NCI-H460 (cell line): ENCODE results near the gene AFF2. TPM values are rescaled to one million over a fixed set of nuclear protein-coding genes. Genes with fewer than 3 reads are reported as not detected.

ENCODE experiments used
- DNase-seq: peaks from one replicate; pipeline ENCODE4 v3.0.0-alpha.2; 2016; ENCODE audit warnings: low read depth; ENCODE audit errors: extremely low read depth
- total RNA-seq: library from RNA; depleted of rRNA; stranded (reverse); fragments of >200 nt; shearing (Covaris generic); gene quantifications from 2 replicates; pipeline ENCODE4 v1.2.3, GENCODE V29; 2014

AFF2 gene
- total RNA-seq, 1 experiment from 2014 or later = not detected

DNA sequence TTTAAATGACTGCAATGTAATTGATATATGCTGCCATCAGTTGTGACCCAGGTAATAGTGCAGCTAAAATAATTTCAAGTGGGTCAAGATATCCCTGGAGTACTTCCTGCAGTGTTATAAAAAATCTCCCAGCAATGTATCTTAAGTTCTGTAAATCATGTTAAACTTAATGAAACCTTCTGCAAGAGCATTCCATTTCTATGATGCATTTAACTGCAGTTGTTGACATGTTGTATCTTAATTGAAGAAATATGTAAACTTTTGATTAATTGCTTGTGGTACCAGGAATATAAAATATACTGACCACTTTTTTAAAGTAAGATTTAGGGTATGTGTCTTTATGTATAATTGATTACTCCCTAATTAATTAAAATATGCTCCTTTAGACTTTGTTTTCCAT lies 213.6 kb downstream of the AFF2 start:
- DNase-seq = no peak

DNA sequence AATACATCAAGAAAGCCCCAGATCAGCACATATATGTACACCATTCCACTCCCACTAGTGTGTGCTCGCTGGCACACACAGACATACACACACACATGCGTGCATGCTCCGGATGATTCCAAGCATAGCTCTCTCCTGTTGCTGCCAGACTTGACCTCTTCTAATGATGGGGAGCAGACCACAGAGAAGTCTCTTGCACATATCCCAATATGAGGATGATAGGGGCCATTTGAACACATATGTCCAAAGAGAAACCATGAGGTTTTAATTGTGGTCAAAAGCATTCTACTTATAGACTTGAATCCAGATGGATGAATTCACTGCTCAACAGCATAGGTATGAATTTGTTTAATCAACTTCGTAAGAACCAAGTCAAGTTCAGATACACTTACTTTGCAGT lies 214.9 kb downstream of the AFF2 start:
- no peak for DNase-seq

DNA sequence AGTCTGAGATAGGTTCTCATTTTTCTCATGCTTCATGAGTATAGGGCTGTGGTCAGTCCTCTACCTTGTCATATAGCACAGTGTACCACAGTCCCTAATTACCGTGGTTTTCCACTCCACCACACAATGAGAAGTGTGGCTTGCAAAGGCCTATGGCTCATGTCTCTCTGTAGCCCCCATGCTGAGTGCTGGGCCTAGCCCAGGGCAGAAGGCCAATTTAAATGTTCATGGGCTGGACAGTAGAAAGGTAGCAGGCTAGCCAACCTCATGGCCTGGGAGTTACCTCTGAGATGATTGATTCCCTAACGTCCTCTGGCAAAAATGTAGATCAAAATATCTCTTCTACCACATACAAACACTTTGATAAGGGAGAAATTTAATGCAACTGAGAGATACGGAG lies 222.5 kb downstream of the AFF2 start:
- DNase-seq = no peak

DNA sequence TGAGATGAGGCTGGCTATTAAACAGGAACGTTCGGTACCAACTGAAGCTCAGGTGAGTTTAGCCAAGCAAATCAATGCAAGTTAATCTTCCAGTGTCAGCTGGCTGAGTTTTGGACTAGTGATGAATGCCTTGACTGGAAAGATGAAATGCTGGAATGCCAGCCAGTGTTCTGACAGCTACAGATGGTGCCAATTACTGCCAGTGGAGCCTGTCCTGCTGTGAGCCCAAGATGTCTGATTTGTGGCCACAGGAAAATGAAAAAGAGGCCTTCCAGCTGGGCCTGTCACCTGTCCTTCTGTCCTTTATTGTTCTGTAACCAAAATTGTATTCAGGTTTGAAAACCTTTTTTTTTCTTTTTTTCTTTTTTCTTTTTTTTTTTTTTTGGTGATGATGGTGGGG lies 223.1 kb downstream of the AFF2 start:
- DNase-seq = no peak

DNA sequence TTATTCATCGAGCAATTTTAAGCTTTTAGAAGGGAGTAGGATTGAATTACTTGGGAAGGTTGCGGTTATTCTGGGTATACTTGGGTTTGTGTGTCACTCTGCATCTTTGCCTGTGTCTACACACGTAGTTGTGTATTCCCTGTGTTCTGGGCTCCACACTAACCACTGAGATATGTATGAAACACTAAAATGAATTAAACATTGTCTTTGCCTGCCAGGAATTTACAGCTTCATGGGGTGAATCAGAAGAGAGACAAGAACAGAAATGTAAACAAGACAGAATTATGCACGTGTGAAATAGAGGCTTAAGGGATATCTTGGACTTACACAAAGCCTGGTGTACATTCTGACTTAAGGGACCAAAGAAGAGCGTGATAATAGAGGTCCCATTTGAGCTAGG lies 228.5 kb downstream of the AFF2 start:
- no peak for DNase-seq

DNA sequence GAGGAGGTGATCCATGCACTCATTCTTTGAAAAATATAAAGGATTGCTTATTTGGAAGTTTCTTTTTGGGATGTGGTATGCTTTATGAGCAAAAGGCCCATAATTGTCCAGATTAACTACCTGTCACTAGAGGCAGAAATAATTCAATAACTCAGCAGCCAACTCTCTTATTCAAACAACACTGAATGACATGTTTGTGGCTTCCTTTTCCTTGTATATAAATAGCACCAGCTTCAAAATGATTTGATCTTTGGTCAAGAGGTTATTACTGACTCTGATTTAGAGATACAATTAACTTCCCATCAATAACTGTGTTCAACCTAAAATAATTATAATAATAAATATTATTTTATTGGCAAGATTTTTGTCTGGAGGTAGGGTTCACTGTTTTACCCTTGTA lies 232.3 kb downstream of the AFF2 start:
- DNase-seq = no peak

DNA sequence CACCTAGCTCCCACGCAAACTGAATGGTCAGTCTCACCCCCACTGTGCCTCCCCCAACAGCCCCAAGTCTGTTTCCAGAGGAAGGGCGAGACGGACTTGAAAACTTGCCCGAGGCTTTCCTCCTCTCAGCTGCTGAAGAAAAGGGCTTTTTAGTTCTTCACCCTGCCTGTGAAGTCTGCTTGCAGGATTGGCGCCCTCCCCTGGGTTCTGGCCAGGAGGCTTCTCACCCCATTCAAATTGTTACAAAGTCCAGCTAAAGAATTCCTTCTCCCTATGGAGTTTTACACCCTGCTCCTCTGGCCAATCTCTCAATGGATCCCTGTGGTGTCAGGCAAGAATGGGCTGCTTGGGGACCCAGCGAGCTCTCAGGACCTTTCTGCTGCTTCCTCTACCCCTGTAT lies 241.0 kb downstream of the AFF2 start:
- DNase-seq = no peak

DNA sequence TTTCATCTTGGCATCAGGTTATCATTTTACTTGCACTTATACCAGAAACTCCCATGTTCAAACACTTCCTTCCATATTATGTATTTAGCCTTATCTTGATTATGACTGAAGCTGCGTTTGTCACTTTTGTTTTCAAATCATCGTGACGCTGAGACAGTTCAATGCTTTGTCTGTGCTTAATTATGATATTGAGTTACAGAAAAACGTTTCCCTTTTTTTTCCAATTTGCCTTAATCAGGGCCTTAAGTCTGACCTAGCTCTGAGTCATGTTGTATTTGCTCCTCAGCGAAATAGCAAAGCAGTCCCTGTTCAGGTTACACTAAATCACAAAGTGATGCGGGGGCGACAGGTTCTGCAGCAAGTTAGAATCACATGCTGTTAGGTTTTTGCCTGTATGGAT lies 254.7 kb downstream of the AFF2 start:
- DNase-seq = no peak

DNA sequence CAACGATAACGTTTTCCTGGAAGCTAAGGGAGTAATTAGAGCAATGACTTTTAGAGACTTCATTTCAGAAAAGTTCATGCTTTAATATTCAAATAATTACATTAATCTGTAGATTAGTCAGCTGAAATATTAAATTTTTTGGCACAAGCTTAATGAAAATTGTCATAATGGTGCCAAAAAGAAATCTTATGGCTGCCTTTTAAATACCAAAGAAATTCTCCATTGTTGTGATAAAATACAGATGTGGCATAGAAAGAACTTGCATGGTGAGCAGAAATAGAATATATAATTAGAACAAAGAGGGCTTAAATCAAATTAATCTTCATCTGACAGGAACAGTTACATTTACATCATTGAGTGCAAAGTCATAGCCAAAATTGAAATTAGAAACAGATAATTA lies 263.5 kb downstream of the AFF2 start:
- DNase-seq = no peak

DNA sequence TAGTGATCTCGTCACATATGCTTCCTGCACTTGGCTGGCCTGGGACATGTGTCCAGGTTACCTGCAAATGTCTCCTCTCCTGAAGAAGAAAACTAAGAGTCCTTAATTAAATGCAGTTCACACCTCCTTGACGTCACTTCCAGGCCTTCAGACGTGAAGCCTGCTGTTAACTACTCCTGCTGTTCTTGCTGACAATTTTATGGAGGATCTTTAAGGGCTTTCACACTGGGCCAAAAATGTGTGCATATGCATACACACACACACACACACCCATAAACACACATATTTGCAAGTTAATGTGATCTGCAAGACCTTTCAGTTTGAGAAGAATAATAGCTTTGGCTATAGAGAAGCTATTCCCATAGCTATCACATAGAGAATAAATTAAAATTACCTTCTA lies 267.9 kb downstream of the AFF2 start:
- DNase-seq = no peak

DNA sequence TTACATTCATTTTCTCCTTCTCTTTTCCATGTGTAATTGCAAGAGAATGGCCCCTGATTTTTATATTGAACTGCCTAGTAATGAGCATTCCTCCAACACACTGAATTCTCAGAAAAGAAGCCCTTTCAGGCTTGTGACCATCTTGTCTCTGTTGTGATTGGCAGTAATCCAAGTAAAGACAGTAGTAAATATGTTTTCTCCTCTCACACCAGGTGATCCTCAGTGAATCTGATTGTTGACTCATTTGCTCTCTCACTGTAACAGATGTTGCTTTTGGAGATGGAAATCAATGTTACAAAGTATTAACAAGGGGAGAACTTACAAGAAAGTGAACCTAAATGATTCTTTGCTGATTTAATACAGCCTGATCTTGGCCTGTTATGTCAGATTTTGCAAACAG lies 271.0 kb downstream of the AFF2 start:
- no peak for DNase-seq

DNA sequence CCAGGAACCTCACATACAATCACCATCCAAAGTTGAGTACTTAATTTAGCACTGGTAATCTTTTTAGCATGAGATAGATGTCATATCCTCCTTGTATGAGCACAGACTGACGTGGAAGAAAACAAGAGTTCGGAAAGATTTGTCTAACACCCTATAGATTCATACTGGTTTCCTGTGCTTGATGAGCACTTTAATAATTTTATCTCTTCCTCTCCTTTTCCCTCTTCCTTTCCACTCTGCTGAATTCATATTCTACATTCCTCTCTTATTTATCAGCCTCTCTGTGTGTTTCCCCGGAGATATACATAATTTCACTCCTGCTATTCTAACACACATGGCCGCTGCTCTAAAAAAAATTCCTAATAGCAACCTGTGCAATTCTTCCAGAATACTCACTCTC lies 273.9 kb downstream of the AFF2 start:
- no peak for DNase-seq

DNA sequence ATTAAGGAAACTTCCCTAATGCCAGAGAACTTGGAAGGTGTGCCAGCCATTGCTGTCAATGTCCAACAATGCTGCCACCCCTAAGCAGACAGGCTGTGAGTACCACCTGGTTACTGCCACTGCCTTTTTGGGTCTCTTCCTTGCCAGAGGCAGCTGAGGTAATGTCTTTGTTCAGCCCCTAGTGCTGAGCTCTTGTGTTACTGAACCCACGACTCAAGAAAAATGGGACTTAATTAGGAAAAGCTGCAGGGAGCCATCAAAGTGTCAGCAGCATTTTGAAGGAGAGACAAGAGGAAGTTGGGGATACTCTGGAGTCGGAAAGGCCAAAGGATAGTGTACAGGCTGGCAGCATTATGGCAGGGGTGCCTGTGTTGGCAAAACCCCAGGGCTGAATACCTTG lies 283.7 kb downstream of the AFF2 start:
- no peak for DNase-seq

DNA sequence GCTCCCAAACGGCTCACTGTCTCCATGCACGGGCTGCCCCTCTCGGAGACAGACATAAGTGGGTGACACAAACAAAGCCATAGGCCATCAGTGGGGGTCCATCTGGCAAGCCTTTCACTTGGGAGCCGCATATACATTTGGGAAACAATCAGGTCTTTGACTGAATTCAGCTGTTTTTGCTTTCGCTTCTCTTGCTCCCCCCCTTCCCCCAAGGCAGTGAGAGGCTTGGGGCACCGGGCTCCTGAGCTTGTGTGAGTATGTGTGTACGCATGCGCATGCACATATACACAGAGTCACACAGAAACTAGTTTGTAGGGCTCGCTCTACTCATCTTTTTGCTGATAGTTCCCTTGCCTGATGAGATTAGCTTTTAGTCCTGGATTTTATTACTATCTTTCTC lies 284.4 kb downstream of the AFF2 start:
- no peak for DNase-seq

DNA sequence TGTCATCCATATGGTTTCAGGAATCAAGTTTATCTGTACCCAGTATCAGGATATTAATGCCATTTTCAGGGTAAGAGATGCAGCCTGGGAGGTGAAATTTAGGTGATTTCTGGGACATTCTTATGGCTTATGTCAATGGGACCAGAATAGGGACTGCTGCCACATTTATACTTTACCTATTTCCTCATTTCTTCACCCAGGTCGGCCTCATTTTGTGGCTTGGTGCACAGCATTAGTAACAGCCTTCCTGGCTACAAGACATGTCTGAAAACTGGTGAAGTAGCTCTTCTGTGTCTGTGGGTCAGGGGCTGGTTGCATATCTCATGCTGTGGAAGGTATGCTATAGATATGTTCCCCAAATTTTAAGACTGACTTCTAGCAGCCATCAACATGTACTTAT lies 284.8 kb downstream of the AFF2 start:
- no peak for DNase-seq

DNA sequence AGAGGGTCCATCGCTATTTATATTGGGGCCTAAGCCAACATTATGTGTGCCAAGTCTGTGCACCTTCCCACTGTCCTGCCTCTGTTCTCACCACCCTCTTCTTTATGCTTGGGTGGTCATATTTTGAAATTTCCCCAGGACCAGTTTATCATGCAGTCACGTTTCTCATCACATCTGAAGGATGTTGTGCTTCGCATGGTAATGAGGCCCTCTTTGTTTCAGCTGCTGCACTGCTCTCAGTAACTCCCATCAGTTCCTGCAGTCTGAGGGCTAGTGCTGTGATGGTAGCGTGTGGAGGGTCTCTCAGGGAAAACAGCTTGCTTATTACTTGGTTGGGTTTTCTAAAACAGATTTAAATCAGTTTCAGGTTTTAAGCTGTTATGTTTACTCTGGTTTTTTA lies 288.0 kb downstream of the AFF2 start:
- no peak for DNase-seq

DNA sequence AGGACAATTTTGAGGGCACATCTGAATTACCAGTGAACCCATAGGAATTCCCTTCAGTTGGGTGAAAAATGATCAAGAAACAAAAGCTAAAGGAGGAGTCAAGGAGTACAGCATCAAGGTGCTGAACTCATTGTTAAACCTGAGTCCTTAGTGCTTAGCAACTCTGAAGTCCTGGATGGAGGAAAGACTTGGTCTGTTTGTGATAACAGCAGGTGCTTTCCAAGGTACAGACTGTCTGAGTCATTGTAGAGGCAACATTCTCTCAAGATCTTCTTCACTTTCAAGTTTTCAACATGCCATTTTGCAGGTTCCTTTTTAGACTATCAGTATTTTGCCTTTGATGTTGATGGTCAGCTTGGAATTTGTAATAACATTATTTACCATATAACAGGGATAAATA lies 293.9 kb downstream of the AFF2 start:
- DNase-seq = no peak

DNA sequence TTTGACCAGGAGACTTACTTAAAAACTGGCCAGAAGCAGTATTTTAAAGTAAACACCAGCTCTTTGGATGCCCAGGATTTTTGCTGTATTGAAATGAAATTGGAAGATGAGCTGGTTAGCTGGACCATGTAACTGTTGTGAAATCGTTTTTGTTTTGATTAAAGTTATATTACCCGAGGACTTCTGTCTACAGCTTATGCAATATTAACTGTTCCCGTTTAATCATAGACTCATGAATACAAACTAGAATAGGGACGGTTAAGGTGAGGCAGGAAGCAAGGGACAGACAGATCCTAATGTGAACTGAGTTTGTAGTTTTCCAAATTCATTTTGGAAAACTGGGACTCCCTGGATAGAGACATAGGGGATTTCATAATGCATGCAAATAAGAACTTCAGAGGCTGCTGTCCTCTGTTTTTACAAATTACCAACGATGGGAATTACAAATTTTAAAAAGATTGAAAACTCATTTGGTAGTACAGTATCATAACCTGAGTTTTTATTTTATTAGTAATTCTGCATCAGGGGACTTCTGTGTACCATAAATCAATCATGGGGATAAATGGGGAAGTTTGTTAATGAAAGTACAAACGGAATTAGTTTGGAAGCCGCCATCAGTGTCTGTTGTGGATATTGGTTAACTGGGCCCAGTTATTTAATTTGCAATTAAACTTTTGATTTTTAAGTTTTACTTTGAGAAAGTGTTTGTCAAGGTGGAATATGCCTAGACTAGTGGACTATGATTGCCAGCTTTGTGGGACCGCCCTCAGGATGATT lies 304.4 kb downstream of the AFF2 start:
- no peak for DNase-seq

DNA sequence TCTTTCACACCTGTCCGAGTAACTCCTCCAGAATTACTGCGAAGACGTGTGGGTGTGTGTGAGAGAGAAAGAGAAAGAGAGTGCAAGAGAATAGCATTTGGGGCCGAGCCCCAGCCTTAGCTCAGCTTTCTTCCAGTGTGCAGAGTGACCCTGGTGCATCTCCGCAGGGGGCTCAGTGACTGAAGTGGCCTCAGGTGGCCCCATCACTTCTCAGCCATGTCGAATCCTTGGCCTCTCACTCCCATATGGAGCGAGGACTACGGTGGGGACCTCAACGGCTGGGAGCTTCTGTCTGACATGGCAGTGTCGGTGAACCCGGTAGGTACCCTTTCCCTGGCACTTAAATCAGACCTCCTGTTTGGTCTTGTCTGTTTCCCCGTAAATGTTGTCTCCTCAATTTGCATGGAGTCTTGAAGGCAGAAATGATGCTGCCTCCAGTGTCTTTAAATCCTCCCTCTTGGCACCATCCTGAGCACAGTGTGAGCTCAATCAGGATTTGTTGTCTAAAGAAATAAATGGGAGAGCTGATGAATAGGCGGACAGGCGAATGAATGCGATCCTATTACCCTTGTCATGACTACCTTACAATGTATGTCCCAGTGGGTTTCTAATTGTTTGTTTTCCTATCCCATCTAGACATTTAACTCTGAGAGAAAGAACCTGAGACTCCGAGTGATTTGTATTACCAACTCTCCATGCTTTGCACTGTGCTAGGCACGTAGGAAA lies 305.9 kb downstream of the AFF2 start:
- DNase-seq = no peak

DNA sequence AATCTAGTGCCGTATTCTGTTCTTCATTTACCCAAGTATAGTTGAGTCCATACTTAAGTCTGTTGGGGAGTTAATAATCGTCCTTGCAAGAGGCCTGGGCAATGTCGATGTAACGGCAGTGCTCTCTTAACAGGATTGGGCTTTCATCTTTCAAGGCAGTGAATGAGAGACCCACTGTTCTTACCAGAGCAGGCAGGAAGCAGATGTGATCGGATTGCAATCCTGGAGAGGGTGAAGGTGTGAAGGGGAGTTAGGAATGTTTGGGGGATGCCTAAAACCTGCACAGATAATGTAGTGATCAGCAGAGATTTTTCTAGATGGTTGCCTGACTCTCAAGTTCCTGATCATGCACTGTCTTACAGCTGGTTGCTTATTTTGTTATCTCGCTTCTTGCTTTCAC lies 308.4 kb downstream of the AFF2 start:
- DNase-seq = no peak

DNA sequence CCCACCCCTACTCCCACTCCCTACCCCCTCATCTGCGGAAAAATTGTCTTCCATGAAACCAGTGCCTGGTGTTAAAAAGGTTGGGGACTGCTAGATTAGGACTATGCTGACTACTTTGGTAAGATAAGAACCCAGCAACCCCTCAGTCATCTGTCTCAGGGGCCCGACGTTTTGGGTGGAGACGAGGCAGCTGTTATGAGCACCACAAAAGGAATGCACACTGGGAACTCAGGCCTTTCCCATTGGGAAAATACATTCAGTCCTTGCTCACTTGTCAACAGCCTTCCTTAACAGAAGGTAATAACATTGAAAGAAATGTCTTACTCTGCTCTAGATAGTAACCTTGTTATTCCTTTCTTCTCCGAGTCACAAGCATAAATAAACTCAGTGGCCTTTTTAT lies 310.8 kb downstream of the AFF2 start:
- DNase-seq = no peak

DNA sequence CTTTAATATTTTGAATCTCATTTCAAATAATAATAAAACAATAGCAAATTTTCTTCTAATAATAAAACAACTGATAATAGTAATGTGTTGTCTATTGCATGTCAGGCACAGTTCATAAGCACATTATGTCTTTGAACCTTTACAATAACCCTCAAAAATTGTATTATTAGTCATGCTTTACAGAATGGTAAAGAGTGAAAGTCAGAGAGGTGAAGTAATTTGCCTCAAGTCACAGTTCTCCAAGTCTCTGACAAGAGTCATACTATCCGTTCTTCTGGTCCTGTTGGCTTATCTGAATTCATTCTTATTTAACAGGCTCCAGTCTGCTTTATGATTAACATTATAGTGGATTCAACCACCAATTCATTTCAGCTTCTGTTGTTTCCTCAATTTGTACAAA lies 313.0 kb downstream of the AFF2 start:
- DNase-seq = no peak

DNA sequence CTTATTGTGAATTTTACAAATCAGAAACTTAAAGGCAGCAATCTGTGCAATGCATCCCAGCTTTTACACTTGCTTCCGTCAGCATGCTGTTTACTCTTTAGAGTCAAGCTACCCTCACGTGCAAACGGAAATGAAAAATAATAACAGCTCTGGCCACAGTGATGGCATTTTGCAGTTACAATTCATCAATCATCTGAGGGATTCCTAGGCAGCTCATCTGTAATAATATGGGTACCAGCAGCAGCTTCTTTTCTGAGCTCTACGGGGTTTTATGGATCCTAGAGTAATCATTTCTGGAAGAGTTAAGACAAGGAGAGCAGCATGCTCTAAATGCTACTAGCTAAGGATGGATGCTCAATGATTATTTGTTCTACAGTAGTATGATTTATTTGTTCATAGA lies 313.6 kb downstream of the AFF2 start:
- no peak for DNase-seq
